ENCODE data around the gene CFAP97D2.
"Not testable (repeated sequence)": the region's sequence is repeated elsewhere in the genome, so short reads cannot be mapped to it uniquely, and the experiment has no call there.

The CFAP97D2 gene

DNA sequence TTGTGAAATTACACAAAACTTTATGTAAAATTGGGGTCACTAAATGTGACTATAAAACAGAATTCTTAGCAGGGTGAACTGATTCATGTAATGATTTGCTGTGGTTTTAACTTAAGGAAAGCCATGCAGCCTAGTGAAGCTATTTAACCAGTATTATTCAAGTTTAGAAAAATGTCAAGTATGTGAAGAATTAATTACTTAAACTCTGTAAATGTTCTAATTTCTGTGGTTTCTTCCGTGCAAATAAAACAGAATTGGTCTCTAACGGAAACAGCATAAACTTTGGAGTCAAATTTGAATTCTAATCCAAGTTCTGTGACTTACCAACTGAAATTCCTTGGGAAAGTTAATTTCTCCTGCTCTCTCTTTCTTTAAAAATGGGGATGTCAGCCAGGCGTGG is 69.0 kb downstream of the CFAP97D2 start:
- Histone ChIP-seq H3K4me3 (ENCODE audit: low read length) (no peak overlapping the region), H3K4me1 (ENCODE audit: control insufficient read depth, low read length) (no peaks in the 10 kb centered on the region), H3K79me2 (ENCODE audit: control insufficient read depth, low read length) (no peaks in the 10 kb centered on the region), H3K9me3 (ENCODE audit: control insufficient read depth, insufficient read depth, low read length) (no peaks in the 10 kb centered on the region), H3K27ac (ENCODE audit: low read depth, low read length) (no peak overlapping the region), H4K20me1 (ENCODE audit: control insufficient read depth, insufficient read depth, low read depth, low read length) (no peaks in the 10 kb centered on the region), H3K36me3 (ENCODE audit: control insufficient read depth, low read length) (peaks cover 93% of the 10 kb centered on the region), H3K27me3 (ENCODE audit: control insufficient read depth, low read length) (no peaks in the 10 kb centered on the region), H3F3A (ENCODE audit: control insufficient read depth, insufficient read depth) (no peaks in the 10 kb centered on the region), H3K4me2 (ENCODE audit: low read length) (no peak overlapping the region), H3K9me2 (replicated peaks; ENCODE audit: control insufficient read depth, low read length) (no peaks in the 10 kb centered on the region)
- no peak for TF ChIP-seq EZH2phosphoT487 (IDR thresholded peaks at IDR 0.05; ENCODE audit: borderline replicate concordance, low read length)
- TF ChIP-seq, protein P1, sequence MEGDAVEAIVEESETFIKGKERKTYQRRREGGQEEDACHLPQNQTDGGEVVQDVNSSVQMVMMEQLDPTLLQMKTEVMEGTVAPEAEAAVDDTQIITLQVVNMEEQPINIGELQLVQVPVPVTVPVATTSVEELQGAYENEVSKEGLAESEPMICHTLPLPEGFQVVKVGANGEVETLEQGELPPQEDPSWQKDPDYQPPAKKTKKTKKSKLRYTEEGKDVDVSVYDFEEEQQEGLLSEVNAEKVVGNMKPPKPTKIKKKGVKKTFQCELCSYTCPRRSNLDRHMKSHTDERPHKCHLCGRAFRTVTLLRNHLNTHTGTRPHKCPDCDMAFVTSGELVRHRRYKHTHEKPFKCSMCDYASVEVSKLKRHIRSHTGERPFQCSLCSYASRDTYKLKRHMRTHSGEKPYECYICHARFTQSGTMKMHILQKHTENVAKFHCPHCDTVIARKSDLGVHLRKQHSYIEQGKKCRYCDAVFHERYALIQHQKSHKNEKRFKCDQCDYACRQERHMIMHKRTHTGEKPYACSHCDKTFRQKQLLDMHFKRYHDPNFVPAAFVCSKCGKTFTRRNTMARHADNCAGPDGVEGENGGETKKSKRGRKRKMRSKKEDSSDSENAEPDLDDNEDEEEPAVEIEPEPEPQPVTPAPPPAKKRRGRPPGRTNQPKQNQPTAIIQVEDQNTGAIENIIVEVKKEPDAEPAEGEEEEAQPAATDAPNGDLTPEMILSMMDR (IDR thresholded peaks at IDR 0.05; ENCODE audit: low read depth, low read length, poor library complexity, severe bottlenecking), result no peak

DNA sequence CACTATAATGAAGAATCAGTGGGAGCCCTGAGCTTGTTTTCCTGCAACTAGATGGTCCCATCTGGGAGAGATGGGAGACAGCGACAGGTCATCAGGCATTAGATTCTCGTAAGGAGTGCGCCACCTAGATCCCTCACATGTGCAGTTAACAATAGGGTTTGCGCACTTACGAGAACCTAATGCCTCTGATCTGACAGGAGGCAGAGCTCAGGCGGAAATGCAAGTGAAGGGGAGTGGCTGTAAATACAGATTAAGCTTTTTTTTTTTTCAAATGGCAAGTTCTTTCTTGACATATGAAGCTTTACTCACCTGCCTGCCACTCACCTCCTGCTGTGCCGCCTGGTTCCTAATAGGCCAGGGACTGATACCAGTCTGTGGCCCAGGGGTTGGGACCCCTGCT is 70.0 kb downstream of the CFAP97D2 start:
- Histone ChIP-seq H3K36me3 (ENCODE audit: control insufficient read depth, low read length) (peaks cover 86% of the 10 kb centered on the region), H3K79me2 (ENCODE audit: control insufficient read depth, low read length) (no peaks in the 10 kb centered on the region), H3K27ac (ENCODE audit: low read depth, low read length) (no peak overlapping the region), H3K4me2 (ENCODE audit: low read length) (no peak overlapping the region), H3K27me3 (ENCODE audit: control insufficient read depth, low read length) (no peaks in the 10 kb centered on the region), H3K9me2 (replicated peaks; ENCODE audit: control insufficient read depth, low read length) (no peaks in the 10 kb centered on the region), H4K20me1 (ENCODE audit: control insufficient read depth, insufficient read depth, low read depth, low read length) (no peaks in the 10 kb centered on the region), H3F3A (ENCODE audit: control insufficient read depth, insufficient read depth) (no peaks in the 10 kb centered on the region), H3K9me3 (ENCODE audit: control insufficient read depth, insufficient read depth, low read length) (no peaks in the 10 kb centered on the region), H3K4me3 (ENCODE audit: low read length) (no peak overlapping the region), H3K4me1 (ENCODE audit: control insufficient read depth, low read length) (no peaks in the 10 kb centered on the region)
- TF ChIP-seq EZH2phosphoT487 (IDR thresholded peaks at IDR 0.05; ENCODE audit: borderline replicate concordance, low read length), result no peak
- TF ChIP-seq, protein P1 (IDR thresholded peaks at IDR 0.05; ENCODE audit: low read depth, low read length, poor library complexity, severe bottlenecking), result no peak

DNA sequence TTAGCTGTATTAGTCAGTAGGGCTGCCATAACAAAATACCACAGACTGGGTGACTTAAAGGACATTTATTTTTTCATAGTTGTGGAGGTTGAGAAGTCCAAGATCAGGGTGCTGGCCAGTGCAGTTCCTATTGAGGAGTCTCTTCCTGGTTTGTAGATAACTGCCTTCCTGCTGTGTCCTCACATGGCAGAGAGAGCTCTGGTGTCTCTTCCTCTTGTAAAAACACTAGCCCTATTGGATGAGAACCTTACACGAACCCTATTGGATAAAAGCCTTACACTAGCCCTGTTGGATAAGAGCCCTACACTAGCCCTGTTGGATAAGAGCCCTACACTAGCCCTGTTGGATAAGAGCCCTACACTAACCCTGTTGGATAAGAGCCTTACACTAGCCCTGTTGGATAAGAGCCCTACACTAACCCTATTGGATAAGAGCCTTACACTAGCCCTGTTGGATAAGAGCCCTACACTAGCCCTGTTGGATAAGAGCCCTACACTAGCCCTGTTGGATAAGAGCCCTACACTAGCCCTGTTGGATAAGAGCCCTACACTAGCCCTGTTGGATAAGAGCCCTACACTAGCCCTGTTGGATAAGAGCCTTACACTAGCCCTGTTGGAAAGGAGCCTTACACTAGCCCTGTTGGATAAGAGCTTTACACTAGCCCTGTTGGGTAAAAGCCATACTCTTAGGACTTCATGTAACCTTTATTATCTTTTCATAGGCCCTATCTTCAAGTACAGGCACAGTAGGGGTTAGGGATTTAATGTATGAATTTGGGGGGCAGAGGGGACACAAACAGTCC is 72.8 kb downstream of the CFAP97D2 start:
- not testable (repeated sequence) for H3K4me3 ChIP-seq (ENCODE audit: low read length); H3K9me2 ChIP-seq (replicated peaks; ENCODE audit: control insufficient read depth, low read length); H3K79me2 ChIP-seq (ENCODE audit: control insufficient read depth, low read length); H3K4me1 ChIP-seq (ENCODE audit: control insufficient read depth, low read length); H3K27me3 ChIP-seq (ENCODE audit: control insufficient read depth, low read length); H4K20me1 ChIP-seq (ENCODE audit: control insufficient read depth, insufficient read depth, low read depth, low read length); H3K27ac ChIP-seq (ENCODE audit: low read depth, low read length); H3K9me3 ChIP-seq (ENCODE audit: control insufficient read depth, insufficient read depth, low read length); H3K4me2 ChIP-seq (ENCODE audit: low read length); H3F3A ChIP-seq (ENCODE audit: control insufficient read depth, insufficient read depth)
- peaks cover 86% of the 10 kb centered on the region for H3K36me3 ChIP-seq (ENCODE audit: control insufficient read depth, low read length)

DNA sequence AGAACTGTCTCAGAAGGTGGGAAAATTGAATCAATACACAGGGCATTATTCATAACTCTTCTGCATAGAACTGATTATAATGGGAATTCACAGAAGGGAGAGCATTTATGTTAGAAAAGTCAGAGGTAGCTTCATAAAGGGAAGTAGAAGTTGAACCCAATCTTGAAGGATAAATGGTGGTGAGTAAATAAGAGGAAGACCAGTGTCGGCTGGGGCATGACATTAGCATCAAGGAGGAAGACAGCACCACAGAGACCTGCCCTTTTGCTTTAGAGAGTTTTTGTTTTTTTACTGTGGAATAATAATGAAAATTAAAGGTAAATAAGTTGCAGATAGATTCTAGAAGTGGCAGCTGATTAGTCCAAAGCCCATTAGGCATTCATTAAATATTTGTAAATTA is 77.5 kb downstream of the CFAP97D2 start:
- Histone ChIP-seq H3K4me2 (ENCODE audit: low read length) (no peak overlapping the region), H4K20me1 (ENCODE audit: control insufficient read depth, insufficient read depth, low read depth, low read length) (no peaks in the 10 kb centered on the region), H3K79me2 (ENCODE audit: control insufficient read depth, low read length) (no peaks in the 10 kb centered on the region), H3K9me2 (replicated peaks; ENCODE audit: control insufficient read depth, low read length) (no peaks in the 10 kb centered on the region), H3F3A (ENCODE audit: control insufficient read depth, insufficient read depth) (no peaks in the 10 kb centered on the region), H3K4me1 (ENCODE audit: control insufficient read depth, low read length) (no peaks in the 10 kb centered on the region), H3K36me3 (ENCODE audit: control insufficient read depth, low read length) (peaks cover 87% of the 10 kb centered on the region), H3K27me3 (ENCODE audit: control insufficient read depth, low read length) (no peaks in the 10 kb centered on the region), H3K27ac (ENCODE audit: low read depth, low read length) (no peak overlapping the region), H3K4me3 (ENCODE audit: low read length) (no peak overlapping the region), H3K9me3 (ENCODE audit: control insufficient read depth, insufficient read depth, low read length) (no peaks in the 10 kb centered on the region)
- TF ChIP-seq, protein P1 (IDR thresholded peaks at IDR 0.05; ENCODE audit: low read depth, low read length, poor library complexity, severe bottlenecking), result no peak
- no peak for TF ChIP-seq EZH2phosphoT487 (IDR thresholded peaks at IDR 0.05; ENCODE audit: borderline replicate concordance, low read length)

Data from DOHH2 (cell line).